Choroid plexus epithelial cell (primary cell): ENCODE measurements around the gene SHC2.

ENCODE experiments used
- DNase-seq: peaks from one replicate; pipeline ENCODE4 v3.0.0-alpha.2; 2010; ENCODE audit warnings: low read depth
- H3K4me3 ChIP-seq: 2 replicates; pipeline ENCODE4 v1.5.1; 2011; ENCODE audit warnings: low read depth, mild to moderate bottlenecking, control low read depth, low read length, moderate library complexity
- CTCF ChIP-seq: conservative IDR thresholded peaks from 2 replicates; pipeline ENCODE4 v1.5.1; 2011; ENCODE audit warnings: low read depth, mild to moderate bottlenecking, control low read depth, inconsistent platforms, low read length, moderate library complexity

SHC2 gene

GRCh38 chr19:495402-496111, 34.7 kb upstream of the SHC2 start:
- peak; percentile 70 for TF ChIP-seq CTCF
- H3K4me3 ChIP-seq = no peak overlapping the region
- DNase-seq = no peak

- no peak for TF ChIP-seq CTCF
- no peak overlapping the region for H3K4me3 ChIP-seq
- no peak for DNase-seq
These were observed 34.2 kb upstream of the SHC2 start for GRCh38 chr19:495081-495401.

GRCh38 chr19:494171-495080, 33.6 kb upstream of the SHC2 start:
- no peak overlapping the region for H3K4me3 ChIP-seq
- no peak for TF ChIP-seq CTCF
- no peak for DNase-seq

GRCh38 chr19:493391-494170, 32.7 kb upstream of the SHC2 start:
- DNase-seq = no peak
- no peak for TF ChIP-seq CTCF
- no peak overlapping the region for H3K4me3 ChIP-seq

- TF ChIP-seq CTCF = no peak
- H3K4me3 ChIP-seq = no peak overlapping the region
- no peak for DNase-seq
These were observed 31.3 kb upstream of the SHC2 start for GRCh38 chr19:492091-492531.

- H3K4me3 ChIP-seq = no peak overlapping the region
- no peak for TF ChIP-seq CTCF
- DNase-seq = peak; percentile 30
These were observed 30.4 kb upstream of the SHC2 start for GRCh38 chr19:491146-491741.
